ENCODE results near the gene GLIS2.

Gene GLIS2

DNA sequence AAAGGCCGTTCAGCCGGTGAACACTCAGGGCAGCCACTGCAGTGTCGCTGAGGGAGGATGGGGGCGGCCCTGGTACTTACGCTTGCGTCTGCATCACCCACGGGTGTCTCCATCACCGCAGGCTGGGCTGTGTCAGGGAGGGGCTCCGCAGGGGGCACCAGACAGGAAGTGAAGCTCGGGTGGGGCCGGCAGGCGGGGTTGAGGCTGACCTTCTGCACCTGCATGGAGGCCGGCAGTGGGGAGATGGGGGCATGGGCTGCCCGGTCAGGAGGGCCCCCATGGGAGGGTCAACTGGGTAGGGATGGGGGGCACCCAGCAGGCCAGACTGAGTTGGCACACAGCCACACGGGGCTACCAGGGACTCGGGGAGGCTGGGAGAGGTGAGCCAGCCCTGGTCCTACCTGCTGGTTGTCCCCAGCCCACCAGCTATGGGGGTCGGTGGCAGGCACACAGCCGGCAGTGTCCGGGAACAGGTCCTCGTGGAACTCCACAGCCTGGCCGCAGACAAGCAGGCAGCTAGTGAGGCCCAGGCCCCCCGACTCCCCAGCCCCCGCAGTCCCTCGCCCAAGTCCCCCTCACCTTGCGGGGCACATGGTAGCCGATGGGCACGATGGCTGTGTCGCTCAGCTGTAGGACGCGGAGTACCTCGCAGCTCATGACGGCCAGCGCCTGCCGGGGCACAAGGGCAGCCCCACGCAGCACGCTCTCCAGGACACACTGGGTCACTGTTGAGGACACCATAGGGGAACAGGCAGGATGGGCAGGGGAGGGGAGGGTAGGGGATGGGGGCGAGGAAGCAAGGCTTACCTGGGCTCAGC is 48.5 kb downstream of the GLIS2 start:
- Histone ChIP-seq H3K9ac (ENCODE audit: low read depth, low read length) (no peak overlapping the region), H3K36me3 (ENCODE audit: control insufficient read depth, insufficient read depth, low read length) (peaks cover 3% of the 10 kb centered on the region), H3K9me3 (ENCODE audit: control insufficient read depth, insufficient read depth, low read length) (no peaks in the 10 kb centered on the region), H3K27me3 (ENCODE audit: control insufficient read depth, insufficient read depth, low read length) (no peaks in the 10 kb centered on the region), H3K4me3 (ENCODE audit: low read depth, low read length) (no peak overlapping the region), H3K4me1 (ENCODE audit: control insufficient read depth, insufficient read depth, low read length) (no peaks in the 10 kb centered on the region)

GRCh38 chr16:4365014-4365406 is 49.1 kb downstream of the GLIS2 start:
- peaks cover 3% of the 10 kb centered on the region for H3K36me3 ChIP-seq (ENCODE audit: control insufficient read depth, insufficient read depth, low read length)

DNA sequence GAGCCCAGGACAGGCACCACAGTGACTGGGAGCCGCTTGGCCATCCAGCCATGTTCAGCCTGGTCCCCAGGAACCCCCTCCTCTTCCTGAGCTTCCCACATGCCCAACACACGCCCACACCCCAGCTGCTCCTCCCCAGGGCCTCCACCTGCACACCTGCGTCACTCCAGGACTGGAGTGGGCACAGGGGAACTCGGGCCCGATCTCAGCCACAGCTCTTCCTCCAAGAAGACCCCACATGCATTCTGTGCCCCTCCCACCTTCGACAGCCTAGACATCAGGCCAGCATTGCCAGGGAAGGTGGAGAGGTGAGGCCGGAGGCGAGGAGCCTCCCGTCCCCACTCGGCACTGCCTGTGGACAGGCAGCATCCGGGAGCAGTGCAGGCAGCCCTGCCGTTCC is 49.7 kb downstream of the GLIS2 start:
- no peaks in the 10 kb centered on the region for H3K4me1 ChIP-seq (ENCODE audit: control insufficient read depth, insufficient read depth, low read length)
- H3K9ac ChIP-seq (ENCODE audit: low read depth, low read length), result no peak overlapping the region
- peaks cover 3% of the 10 kb centered on the region for H3K36me3 ChIP-seq (ENCODE audit: control insufficient read depth, insufficient read depth, low read length)
- H3K9me3 ChIP-seq (ENCODE audit: control insufficient read depth, insufficient read depth, low read length), result no peaks in the 10 kb centered on the region
- no peak overlapping the region for H3K4me3 ChIP-seq (ENCODE audit: low read depth, low read length)
- H3K27me3 ChIP-seq (ENCODE audit: control insufficient read depth, insufficient read depth, low read length), result no peaks in the 10 kb centered on the region

More at GRCh38 chr16:4365014-4365406, 49.1 kb downstream of the GLIS2 start:
- H3K4me1 ChIP-seq (ENCODE audit: control insufficient read depth, insufficient read depth, low read length), result no peaks in the 10 kb centered on the region
- H3K9me3 ChIP-seq (ENCODE audit: control insufficient read depth, insufficient read depth, low read length), result no peaks in the 10 kb centered on the region
- H3K4me3 ChIP-seq (ENCODE audit: low read depth, low read length), result no peak overlapping the region
- no peak overlapping the region for H3K9ac ChIP-seq (ENCODE audit: low read depth, low read length)
- no peaks in the 10 kb centered on the region for H3K27me3 ChIP-seq (ENCODE audit: control insufficient read depth, insufficient read depth, low read length)

DNA sequence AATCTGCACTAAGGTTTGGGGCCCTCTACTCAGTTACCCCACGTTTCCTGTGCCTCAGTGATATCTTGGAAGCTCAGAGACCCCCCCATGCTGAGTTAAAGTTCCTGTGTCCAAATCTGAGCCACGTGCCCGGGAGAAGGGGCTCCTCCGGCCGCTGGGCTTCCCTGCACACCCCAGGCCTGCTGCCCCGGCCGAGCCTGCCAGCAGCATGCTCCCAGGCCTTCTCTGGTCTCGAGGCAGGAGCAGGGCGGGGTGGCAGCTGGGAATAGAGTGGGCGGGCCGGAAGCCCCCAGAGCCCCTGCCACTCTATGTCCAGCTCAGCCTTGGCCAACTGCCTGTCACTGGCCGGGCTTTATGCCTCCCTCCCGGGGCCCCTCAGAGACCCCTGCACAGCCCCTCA is 50.1 kb downstream of the GLIS2 start:
- Histone ChIP-seq H3K36me3 (ENCODE audit: control insufficient read depth, insufficient read depth, low read length) (no peaks in the 10 kb centered on the region), H3K9ac (ENCODE audit: low read depth, low read length) (no peak overlapping the region), H3K27me3 (ENCODE audit: control insufficient read depth, insufficient read depth, low read length) (no peaks in the 10 kb centered on the region), H3K4me1 (ENCODE audit: control insufficient read depth, insufficient read depth, low read length) (no peaks in the 10 kb centered on the region), H3K4me3 (ENCODE audit: low read depth, low read length) (no peak overlapping the region), H3K9me3 (ENCODE audit: control insufficient read depth, insufficient read depth, low read length) (no peaks in the 10 kb centered on the region)

DNA sequence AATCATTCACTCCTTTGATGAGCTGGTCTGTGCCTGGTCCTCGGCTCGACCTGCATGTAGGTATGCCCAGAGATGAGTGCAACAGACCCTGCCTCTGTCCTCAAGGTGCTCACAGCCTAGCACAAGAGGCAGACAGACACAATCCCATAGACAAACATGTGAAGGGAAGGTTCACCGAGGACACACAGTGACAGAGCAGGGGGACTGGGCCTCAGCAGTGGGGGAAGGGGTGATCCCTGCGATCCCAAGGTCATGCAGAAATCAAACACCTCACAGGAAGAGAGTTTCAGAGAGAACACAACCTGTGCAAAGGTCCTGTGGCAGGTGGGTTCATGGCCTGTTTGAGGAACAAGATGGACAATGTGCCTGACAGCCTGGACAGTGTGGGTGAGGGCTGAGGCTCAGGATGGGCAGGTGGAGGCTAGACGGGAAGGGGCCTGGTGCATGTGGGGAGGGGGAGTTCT is 51.6 kb downstream of the GLIS2 start:
- Histone ChIP-seq H3K9ac (ENCODE audit: low read depth, low read length) (no peak overlapping the region), H3K9me3 (ENCODE audit: control insufficient read depth, insufficient read depth, low read length) (no peaks in the 10 kb centered on the region), H3K4me1 (ENCODE audit: control insufficient read depth, insufficient read depth, low read length) (peaks cover under 1% of the 10 kb centered on the region), H3K4me3 (ENCODE audit: low read depth, low read length) (no peak overlapping the region), H3K36me3 (ENCODE audit: control insufficient read depth, insufficient read depth, low read length) (no peaks in the 10 kb centered on the region), H3K27me3 (ENCODE audit: control insufficient read depth, insufficient read depth, low read length) (no peaks in the 10 kb centered on the region)

DNA sequence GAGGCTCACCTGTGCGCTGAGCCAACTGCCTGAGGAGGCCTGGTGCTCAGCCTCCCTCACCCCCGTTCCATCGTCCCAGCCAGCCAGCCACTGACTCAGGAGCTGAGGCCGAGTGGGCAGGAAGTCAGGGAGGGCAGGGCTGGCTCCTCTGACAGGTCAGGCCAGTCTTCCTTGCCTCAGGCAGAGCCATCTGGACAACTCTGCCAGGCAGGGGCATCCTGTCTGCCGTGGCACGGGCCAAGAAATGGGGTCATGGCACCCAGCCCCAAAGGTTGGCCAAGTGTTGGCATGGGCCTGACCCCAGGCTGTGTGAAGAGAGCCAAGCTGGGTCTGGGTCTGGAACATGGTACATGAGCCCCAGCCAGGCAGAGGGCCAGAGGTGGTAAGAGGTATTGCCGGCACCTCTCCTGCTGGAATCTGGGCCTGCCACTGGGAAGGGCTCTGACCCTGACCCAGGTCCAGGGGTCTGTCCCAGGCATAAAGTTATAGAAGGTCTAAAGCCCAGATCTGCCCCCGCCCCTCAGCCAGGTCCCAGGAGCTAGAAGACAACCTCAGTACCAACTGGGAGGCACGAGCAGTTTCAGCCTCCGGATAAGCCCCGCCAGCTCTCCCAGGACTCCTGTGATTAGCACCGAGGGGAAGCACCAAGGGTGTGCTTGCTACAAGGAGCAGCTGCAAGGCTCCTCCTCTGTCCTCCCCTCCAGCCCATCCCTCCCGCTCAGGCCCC is 53.3 kb downstream of the GLIS2 start:
- H3K4me1 ChIP-seq (ENCODE audit: control insufficient read depth, insufficient read depth, low read length), result peaks cover 8% of the 10 kb centered on the region
- H3K9ac ChIP-seq (ENCODE audit: low read depth, low read length), result no peak overlapping the region

DNA sequence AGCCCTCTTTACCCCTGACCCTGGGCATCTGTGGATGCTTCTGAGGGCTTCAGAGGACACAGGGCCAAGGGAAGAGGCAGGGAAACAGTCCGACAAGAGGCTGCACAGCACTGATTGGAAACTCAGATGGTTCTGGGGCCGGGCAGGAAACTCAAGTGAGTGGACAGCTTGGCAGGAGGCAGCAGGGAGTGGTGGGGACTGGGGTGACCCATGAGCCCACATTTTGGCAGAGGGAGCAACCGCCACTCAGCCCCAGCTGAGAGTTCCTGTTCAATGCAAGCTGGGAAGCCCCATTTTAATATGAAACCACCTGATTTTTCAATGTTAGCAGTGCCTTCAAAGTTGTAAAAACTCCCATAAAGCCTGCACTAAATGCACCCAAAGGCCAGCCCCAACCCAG is 54.3 kb downstream of the GLIS2 start:
- H3K9me3 ChIP-seq (ENCODE audit: control insufficient read depth, insufficient read depth, low read length), result no peaks in the 10 kb centered on the region
- H3K9ac ChIP-seq (ENCODE audit: low read depth, low read length), result no peak overlapping the region
- H3K27me3 ChIP-seq (ENCODE audit: control insufficient read depth, insufficient read depth, low read length), result no peaks in the 10 kb centered on the region
- peaks cover 3% of the 10 kb centered on the region for H3K36me3 ChIP-seq (ENCODE audit: control insufficient read depth, insufficient read depth, low read length)
- no peak overlapping the region for H3K4me3 ChIP-seq (ENCODE audit: low read depth, low read length)
- H3K4me1 ChIP-seq (ENCODE audit: control insufficient read depth, insufficient read depth, low read length), result peaks cover 8% of the 10 kb centered on the region

More for the DNA sequence above, 53.3 kb downstream of the GLIS2 start:
- Histone ChIP-seq H3K36me3 (ENCODE audit: control insufficient read depth, insufficient read depth, low read length) (no peaks in the 10 kb centered on the region), H3K4me3 (ENCODE audit: low read depth, low read length) (no peak overlapping the region), H3K9me3 (ENCODE audit: control insufficient read depth, insufficient read depth, low read length) (no peaks in the 10 kb centered on the region), H3K27me3 (ENCODE audit: control insufficient read depth, insufficient read depth, low read length) (no peaks in the 10 kb centered on the region)

GRCh38 chr16:4370570-4371356 is 54.9 kb downstream of the GLIS2 start:
- Histone ChIP-seq H3K9ac (ENCODE audit: low read depth, low read length) (no peak overlapping the region), H3K4me3 (ENCODE audit: low read depth, low read length) (no peak overlapping the region), H3K9me3 (ENCODE audit: control insufficient read depth, insufficient read depth, low read length) (no peaks in the 10 kb centered on the region), H3K4me1 (ENCODE audit: control insufficient read depth, insufficient read depth, low read length) (peaks cover 8% of the 10 kb centered on the region), H3K27me3 (ENCODE audit: control insufficient read depth, insufficient read depth, low read length) (no peaks in the 10 kb centered on the region), H3K36me3 (ENCODE audit: control insufficient read depth, insufficient read depth, low read length) (peaks cover 3% of the 10 kb centered on the region)

GRCh38 chr16:4371357-4372000 is 55.6 kb downstream of the GLIS2 start, which contains the start of gene VASN:
TSS of gene VASN (plus strand) at chr16:4371848. CDS start at chr16:4380878, 9,030 bp downstream.
- H3K9ac ChIP-seq (ENCODE audit: low read depth, low read length), result peak within 1 kb of the TSS; percentile 24
- H3K4me1 ChIP-seq (ENCODE audit: control insufficient read depth, insufficient read depth, low read length), result peaks cover 8% of the 10 kb centered on the region
- H3K27me3 ChIP-seq (ENCODE audit: control insufficient read depth, insufficient read depth, low read length), result no peaks in the 10 kb centered on the region
- H3K9me3 ChIP-seq (ENCODE audit: control insufficient read depth, insufficient read depth, low read length), result no peaks in the 10 kb centered on the region
- peaks cover 3% of the 10 kb centered on the region for H3K36me3 ChIP-seq (ENCODE audit: control insufficient read depth, insufficient read depth, low read length)
- peak within 1 kb of the TSS; percentile 60 for H3K4me3 ChIP-seq (ENCODE audit: low read depth, low read length)

- H3K36me3 ChIP-seq (ENCODE audit: control insufficient read depth, insufficient read depth, low read length), result peaks cover 3% of the 10 kb centered on the region
- no peaks in the 10 kb centered on the region for H3K27me3 ChIP-seq (ENCODE audit: control insufficient read depth, insufficient read depth, low read length)
- peak overlapping the region; percentile 60 for H3K4me3 ChIP-seq (ENCODE audit: low read depth, low read length)
- H3K9me3 ChIP-seq (ENCODE audit: control insufficient read depth, insufficient read depth, low read length), result no peaks in the 10 kb centered on the region
- H3K4me1 ChIP-seq (ENCODE audit: control insufficient read depth, insufficient read depth, low read length), result peaks cover 8% of the 10 kb centered on the region
- H3K9ac ChIP-seq (ENCODE audit: low read depth, low read length), result peak overlapping the region; percentile 24
Observed at GRCh38 chr16:4372001-4372577, 56.2 kb downstream of the GLIS2 start.

All from iPS-15b (cell line).